Measurements from ENCODE around the gene RFWD3. TPM values are rescaled to one million over a fixed set of nuclear protein-coding genes. Genes with fewer than 3 reads are reported as not detected.

RFWD3 gene
- total and polyA plus RNA-seq, 2 of the 4 experiments (the other 2 are of a cell fraction) = 16.7 to 27.6 TPM

GRCh38 chr16:74709441-74709877, 42.8 kb upstream of the RFWD3 start:
- Histone ChIP-seq H3K79me1 (ENCODE audit: low read depth in 1 of 2, low read length in 2 of 2) (no peaks in the 10 kb centered on the region), H3K27ac (ENCODE audit: insufficient read depth, low read length) (no peak overlapping the region), H3K9me3 (ENCODE audit: control insufficient read depth, insufficient read depth, low read length) (no peaks in the 10 kb centered on the region), H3K14ac (replicated peaks; ENCODE audit: low read depth, low read length) (no peak overlapping the region), H3K4me2 (ENCODE audit: low read depth, low read length) (no peak overlapping the region), H3K36me3 (ENCODE audit: control insufficient read depth, insufficient read depth, low read length) (no peaks in the 10 kb centered on the region), H4K91ac (ENCODE audit: insufficient read depth, low read depth, low read length) (no peak overlapping the region), H2AK5ac (ENCODE audit: low read depth, low read length) (no peak overlapping the region), H2AK9ac (replicated peaks; ENCODE audit: low read depth, low read length, poor library complexity) (no peak overlapping the region), H3K4me1 (ENCODE audit: control insufficient read depth, insufficient read depth, low read length) (no peaks in the 10 kb centered on the region), H2BK20ac (ENCODE audit: low read depth, low read length) (no peak overlapping the region), H4K8ac (ENCODE audit: low read depth in 2 of 2, low read length in 2 of 2) (no peak overlapping the region), H2BK120ac (ENCODE audit: low read depth, low read length) (no peak overlapping the region), H3K9me1 (ENCODE audit: insufficient read depth, low read length) (no peaks in the 10 kb centered on the region), H3K4me3 (ENCODE audit: insufficient read depth, low read depth, low read length) (no peak overlapping the region), H3K18ac (ENCODE audit: low read depth, low read length) (no peak overlapping the region), H3K4ac (ENCODE audit: low read depth, low read length) (no peak overlapping the region), H3K23ac (ENCODE audit: low read depth, low read length) (no peak overlapping the region), H4K20me1 (ENCODE audit: insufficient read depth, low read length) (no peaks in the 10 kb centered on the region), H4K5ac (ENCODE audit: low read depth, low read length) (no peak overlapping the region), H2AFZ (replicated peaks; ENCODE audit: low read length, poor library complexity) (no peak overlapping the region), H3K27me3 (ENCODE audit: control insufficient read depth, insufficient read depth, low read length) (peaks cover 8% of the 10 kb centered on the region; the same call in 1 of the 2 replicates), H2BK15ac (ENCODE audit: low read depth, low read length) (no peak overlapping the region), H3K9ac (ENCODE audit: low read depth, low read length) (no peak overlapping the region), H2BK5ac (ENCODE audit: low read depth, low read length, poor library complexity, severe bottlenecking) (no peak overlapping the region), H3K56ac (ENCODE audit: extremely low read depth, insufficient read depth, low read length) (no peak overlapping the region)
- peak; percentile 99 for ATAC-seq (ENCODE audit: low read depth)
- dilution Hi-C loops (cut with HindIII; ENCODE audit: low sequenced_read_pairs, unreplicated experiment) = no loop called here
- ChIA-PET POLR2A (ENCODE audit: unreplicated experiment) (no interaction called here), CTCF (interaction anchor here (1.5 to 4.1 kb wide), 2 partner anchors 153 kb away, joined by 6 to 36 read pairs; no protein-coding TSS in a partner anchor)
- 0% methylated on average over 2 of the region's 6 CpGs; no CpG with 5 or more reads in 1 of the 2 experiments for WGBS, 2 experiments (ENCODE audit: extremely low coverage in 2 of 2, insufficient read length in 1 of 2)
- BruUV-seq (replicated peaks) = no TSS peak
- TF ChIP-seq BHLHE40 (IDR thresholded peaks at IDR 0.05; ENCODE audit: low read depth, low read length) = no peak
- no peak for TF ChIP-seq CEBPB (IDR thresholded peaks at IDR 0.05; ENCODE audit: low read depth, low read length)
- no peak for TF ChIP-seq ELK1 (IDR thresholded peaks at IDR 0.05; ENCODE audit: borderline replicate concordance, low read depth, low read length)
- no peak for TF ChIP-seq USF2 (IDR thresholded peaks at IDR 0.05; ENCODE audit: low read depth, low read length)
- TF ChIP-seq MAFK (IDR thresholded peaks at IDR 0.05; ENCODE audit: low read depth, low read length) = no peak
- no peak for TF ChIP-seq MAZ (IDR thresholded peaks at IDR 0.05; ENCODE audit: borderline replicate concordance, low read depth, low read length)
- TF ChIP-seq FOS (IDR thresholded peaks at IDR 0.05; ENCODE audit: low read depth, low read length) = no peak
- TF ChIP-seq RCOR1 (IDR thresholded peaks at IDR 0.05; ENCODE audit: insufficient replicate concordance, low read length) = no peak
- no peak for TF ChIP-seq NFE2L2 (IDR thresholded peaks at IDR 0.05; ENCODE audit: low read depth, low read length)
- peak; percentile 99 for TF ChIP-seq SMC3 (IDR thresholded peaks at IDR 0.05; ENCODE audit: low read depth, low read length)
- TF ChIP-seq CHD1 (IDR thresholded peaks at IDR 0.05; ENCODE audit: low read depth, low read length) = no peak
- TF ChIP-seq MXI1 (IDR thresholded peaks at IDR 0.05; ENCODE audit: borderline replicate concordance, low read depth, low read length) = no peak
- peak; percentile 99 for TF ChIP-seq RAD21 (IDR thresholded peaks at IDR 0.05; ENCODE audit: low read length)
- no peak for TF ChIP-seq RFX5 (IDR thresholded peaks at IDR 0.05; ENCODE audit: low read depth, low read length)
- TF ChIP-seq CTCF (conservative IDR thresholded peaks at IDR 0.05; ENCODE audit: low read depth, low read length) = peak; percentile 98
- TF ChIP-seq POLR2A (IDR thresholded peaks at IDR 0.05; ENCODE audit: low read depth, low read length) = 0 out of 2 replicates have a peak, but pooled peaks have one; percentile 29
- in situ Hi-C loops (cut with MboI; ENCODE audit: low sequenced_read_pairs) = no loop called here
- peak; percentile 72 for DNase-seq
- intact Hi-C loops (cut with micrococcal nuclease) = loop anchor here (1.0 kb wide), 3 partner anchors 104 to 402 kb away; no protein-coding TSS in a partner anchor

Data from IMR-90 (cell line).